ENCODE data around the gene APPL1. TPM values are rescaled to one million over a fixed set of nuclear protein-coding genes. Genes with fewer than 3 reads are reported as not detected.

The APPL1 gene
- total RNA-seq, 1 experiment from 2014 or later: 22.3 TPM

GRCh38 chr3:57233799-57234198 lies 6.3 kb downstream of the APPL1 start:
- CTCF ChIA-PET: no interaction called here
- H3K4me3 ChIP-seq (ENCODE audit: low read depth, low read length, poor library complexity, severe bottlenecking): no peak overlapping the region

GRCh38 chr3:57234613-57235575 lies 7.4 kb downstream of the APPL1 start:
- intact Hi-C loops (cut with micrococcal nuclease; ENCODE audit: unreplicated experiment): no loop called here
- TF ChIP-seq EZH2 (IDR thresholded peaks at IDR 0.05; ENCODE audit: borderline replicate concordance, low read depth, low read length, poor library complexity, severe bottlenecking) (no peak), CTCF (conservative IDR thresholded peaks at IDR 0.05; ENCODE audit: low read depth, low read length) (no peak)
- H3K4me3 ChIP-seq (ENCODE audit: low read depth, low read length, poor library complexity, severe bottlenecking): no peak overlapping the region
- no TSS peak for BruUV-seq (replicated peaks)
- CTCF ChIA-PET: no interaction called here
- H3K36me3 ChIP-seq (ENCODE audit: insufficient read depth, low read length, poor library complexity, severe bottlenecking): peaks cover 7% of the 10 kb centered on the region
- H3K27ac ChIP-seq (ENCODE audit: low read depth, low read length, poor library complexity, severe bottlenecking): no peak overlapping the region
- no peaks in the 10 kb centered on the region for H3K27me3 ChIP-seq (replicated peaks; ENCODE audit: insufficient read depth, low read depth, low read length, poor library complexity)
- H3K9me3 ChIP-seq (ENCODE audit: low read depth, low read length, poor library complexity, severe bottlenecking): no peaks in the 10 kb centered on the region
- H3K4me1 ChIP-seq (ENCODE audit: insufficient read depth, low read length, poor library complexity, severe bottlenecking): no peaks in the 10 kb centered on the region
- DNase-seq (ENCODE audit: low spot score): no peak
- POLR2A ChIA-PET (ENCODE audit: low non-redundant PET): no interaction called here

More at GRCh38 chr3:57233799-57234198, 6.3 kb downstream of the APPL1 start:
- H3K4me1 ChIP-seq (ENCODE audit: insufficient read depth, low read length, poor library complexity, severe bottlenecking): no peaks in the 10 kb centered on the region
- H3K36me3 ChIP-seq (ENCODE audit: insufficient read depth, low read length, poor library complexity, severe bottlenecking): peaks cover 7% of the 10 kb centered on the region
- no TSS peak for BruUV-seq (replicated peaks)
- H3K27me3 ChIP-seq (replicated peaks; ENCODE audit: insufficient read depth, low read depth, low read length, poor library complexity): no peaks in the 10 kb centered on the region
- TF ChIP-seq CTCF (conservative IDR thresholded peaks at IDR 0.05; ENCODE audit: low read depth, low read length): no peak
- no peak for TF ChIP-seq EZH2 (IDR thresholded peaks at IDR 0.05; ENCODE audit: borderline replicate concordance, low read depth, low read length, poor library complexity, severe bottlenecking)
- POLR2A ChIA-PET (ENCODE audit: low non-redundant PET): no interaction called here
- no peak overlapping the region for H3K27ac ChIP-seq (ENCODE audit: low read depth, low read length, poor library complexity, severe bottlenecking)
- intact Hi-C loops (cut with micrococcal nuclease; ENCODE audit: unreplicated experiment): no loop called here
- no peaks in the 10 kb centered on the region for H3K9me3 ChIP-seq (ENCODE audit: low read depth, low read length, poor library complexity, severe bottlenecking)
- DNase-seq (ENCODE audit: low spot score): no peak

- BruUV-seq (replicated peaks): no TSS peak
- POLR2A ChIA-PET (ENCODE audit: low non-redundant PET): no interaction called here
- H3K27me3 ChIP-seq (replicated peaks; ENCODE audit: insufficient read depth, low read depth, low read length, poor library complexity): no peaks in the 10 kb centered on the region
- intact Hi-C loops (cut with micrococcal nuclease; ENCODE audit: unreplicated experiment): no loop called here
- H3K4me3 ChIP-seq (ENCODE audit: low read depth, low read length, poor library complexity, severe bottlenecking): no peak overlapping the region
- CTCF ChIA-PET: no interaction called here
- H3K27ac ChIP-seq (ENCODE audit: low read depth, low read length, poor library complexity, severe bottlenecking): no peak overlapping the region
- DNase-seq (ENCODE audit: low spot score): no peak
- H3K36me3 ChIP-seq (ENCODE audit: insufficient read depth, low read length, poor library complexity, severe bottlenecking): peaks cover 9% of the 10 kb centered on the region
- H3K9me3 ChIP-seq (ENCODE audit: low read depth, low read length, poor library complexity, severe bottlenecking): no peaks in the 10 kb centered on the region
- no peaks in the 10 kb centered on the region for H3K4me1 ChIP-seq (ENCODE audit: insufficient read depth, low read length, poor library complexity, severe bottlenecking)
- TF ChIP-seq EZH2 (IDR thresholded peaks at IDR 0.05; ENCODE audit: borderline replicate concordance, low read depth, low read length, poor library complexity, severe bottlenecking): no peak
- TF ChIP-seq CTCF (conservative IDR thresholded peaks at IDR 0.05; ENCODE audit: low read depth, low read length): no peak
Observed at GRCh38 chr3:57244946-57245345, 17.4 kb downstream of the APPL1 start.
